T follicular helper cell (primary cell): ENCODE data around the gene C1orf159.

Experiments used
- DNase-seq: peaks from one replicate; pipeline ENCODE4 v3.0.0-alpha.2; 2020; ENCODE audit warnings: low read depth

The C1orf159 gene

GRCh38 chr1:1038694-1039093 lies 77.2 kb downstream of the C1orf159 start:
- DNase-seq = no peak

- DNase-seq = no peak
These were observed 78.2 kb downstream of the C1orf159 start for GRCh38 chr1:1037366-1038327.

GRCh38 chr1:1035291-1035943 lies 80.5 kb downstream of the C1orf159 start:
- DNase-seq = no peak

- DNase-seq = no peak
These were observed 81.5 kb downstream of the C1orf159 start for GRCh38 chr1:1034439-1034781.

GRCh38 chr1:1033731-1034438 lies 82.0 kb downstream of the C1orf159 start:
- DNase-seq = no peak

- peak; percentile 72 for DNase-seq
These were observed 82.8 kb downstream of the C1orf159 start for GRCh38 chr1:1033009-1033587.

GRCh38 chr1:1032424-1032823 lies 83.5 kb downstream of the C1orf159 start:
- no peak for DNase-seq
